ENCODE measurements around the gene CAPN5.

DNA sequence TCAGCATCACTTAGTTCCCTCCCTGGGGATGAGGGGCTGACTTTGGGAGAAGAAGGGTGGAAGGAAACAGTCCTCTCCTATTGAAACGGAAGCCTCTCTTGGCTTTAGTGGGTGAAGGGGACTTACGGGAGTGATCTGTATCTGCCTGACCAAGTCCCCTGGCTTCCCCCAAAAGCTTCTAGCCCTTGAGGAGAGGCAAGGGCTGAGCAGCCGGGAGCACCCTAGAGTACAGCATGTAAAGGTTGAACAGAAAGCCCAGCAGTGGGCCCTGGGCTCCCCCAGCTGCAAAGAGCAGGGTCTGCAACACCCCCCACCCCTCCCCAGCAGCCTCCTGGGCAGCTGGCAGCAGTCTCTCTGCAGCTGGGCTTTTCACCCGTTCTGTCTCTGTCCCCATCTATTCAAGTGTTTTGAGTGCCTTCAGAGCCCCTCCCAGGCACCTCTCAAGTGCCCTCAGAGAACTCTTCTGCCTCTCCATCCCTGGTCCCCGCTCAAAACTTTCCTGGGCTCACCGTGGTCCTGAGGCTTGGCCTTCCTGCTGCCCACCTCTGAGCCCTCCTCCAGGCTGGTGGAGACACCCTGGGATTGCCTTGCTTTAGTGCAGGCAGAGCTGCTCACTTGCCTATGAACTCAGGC lies 2.7 kb downstream of the CAPN5 start:
- no peak for TF ChIP-seq MYC (IDR thresholded peaks at IDR 0.05; ENCODE audit: borderline replicate concordance, low read length)
- TF ChIP-seq, protein P1, sequence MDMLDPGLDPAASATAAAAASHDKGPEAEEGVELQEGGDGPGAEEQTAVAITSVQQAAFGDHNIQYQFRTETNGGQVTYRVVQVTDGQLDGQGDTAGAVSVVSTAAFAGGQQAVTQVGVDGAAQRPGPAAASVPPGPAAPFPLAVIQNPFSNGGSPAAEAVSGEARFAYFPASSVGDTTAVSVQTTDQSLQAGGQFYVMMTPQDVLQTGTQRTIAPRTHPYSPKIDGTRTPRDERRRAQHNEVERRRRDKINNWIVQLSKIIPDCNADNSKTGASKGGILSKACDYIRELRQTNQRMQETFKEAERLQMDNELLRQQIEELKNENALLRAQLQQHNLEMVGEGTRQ (IDR thresholded peaks at IDR 0.05), result no peak
